HCT116 (cell line): ENCODE results near the gene FLT4. TPM values are rescaled to one million over a fixed set of nuclear protein-coding genes. Genes with fewer than 3 reads are reported as not detected.

ENCODE experiments used
- ATAC-seq: fragments of 200-7000 bp; cut with Tn5 transposase; 2 replicates; pipeline ENCODE4 v1.9.1; 2020; ENCODE audit warnings: mild to moderate bottlenecking, moderate library complexity
- BruUV-seq: library from RNA; stranded (reverse); fragments of 400-500 nt; replicated peaks from 2 replicates; lab custom pipeline; 2021; lab: Mats Ljungman, UMichigan
- CTCF ChIA-PET: fragments of 300-600 bp; sonication (Branson Sonifier 250); formaldehyde crosslinking; loops from one replicate; lab custom pipeline; 2021; ENCODE audit warnings: antibody characterized with exemption; lab: Charles Lee
- POLR2A ChIA-PET: fragments of 300-600, 350-600 bp; sonication (Branson Sonifier 250); formaldehyde crosslinking; loops from one replicate; lab custom pipeline; 2021; ENCODE audit warnings: antibody characterized with exemption; lab: Charles Lee
- RAD21 ChIA-PET, 2 experiments: fragments of 300-600 bp; sonication (Branson Sonifier 250); formaldehyde crosslinking; loops; one replicate each; lab custom pipeline; 2023; ENCODE audit warnings: low total read pairs in 2 of 2; ENCODE audit not compliant: uncharacterized antibody in 2 of 2, unreplicated experiment in 2 of 2, low non-redundant PET in 1 of 2; lab: Charles Lee
- DNase-seq: peaks from one replicate; pipeline ENCODE4 v3.0.0-alpha.2; 2010; ENCODE audit warnings: low read depth, low spot score
- H2AFZ ChIP-seq: fragments of 200-600 bp; shearing (Covaris generic), sonication (generic); 2 replicates; pipeline ENCODE4 v1.6.1; 2017; ENCODE audit warnings: low read depth, mixed run types, mixed read lengths, antibody characterized with exemption, low read length; ENCODE audit not compliant: poor library complexity, severe bottlenecking
- H3K27ac ChIP-seq: 2 replicates; pipeline ENCODE4 v1.5.1; 2012; ENCODE audit warnings: low read depth, low read length
- H3K27me3 ChIP-seq: fragments of 200-600 bp; sonication (generic); 2 replicates; pipeline ENCODE4 v1.6.1; 2016; ENCODE audit warnings: mixed run types, low read length, mixed read lengths; ENCODE audit not compliant: insufficient read depth
- H3K36me3 ChIP-seq, 2 experiments: fragments of 200-500 bp in 1 of 2; fragments of 200-600 bp in 1 of 2; sonication (Bioruptor generic) in 1 of 2; sonication (generic) in 1 of 2; 2 replicates each; pipeline versions ENCODE4 v1.5.1 to v1.6.1; 2014 to 2016; ENCODE audit warnings: low read length in 2 of 2, inconsistent platforms in 1 of 2, mixed read lengths in 1 of 2, mixed run types in 1 of 2; ENCODE audit not compliant: insufficient read depth in 2 of 2, control insufficient read depth in 1 of 2
- H3K4me1 ChIP-seq, 2 experiments: fragments of 200-600 bp in 1 of 2; sonication (generic) in 1 of 2; 2 replicates each; pipeline versions ENCODE4 v1.5.1 to v1.6.1; 2012 to 2017; ENCODE audit warnings: low read length in 2 of 2, inconsistent platforms in 1 of 2, mild to moderate bottlenecking in 1 of 2, mixed read lengths in 1 of 2, mixed run types in 1 of 2, moderate library complexity in 1 of 2; ENCODE audit not compliant: insufficient read depth in 2 of 2, control insufficient read depth in 1 of 2
- H3K4me2 ChIP-seq: fragments of 200-600 bp; sonication (generic); 2 replicates; pipeline ENCODE4 v1.6.1; 2017; ENCODE audit warnings: mixed run types, low read length, mixed read lengths
- H3K4me3 ChIP-seq, 2 experiments: fragments of 200-600 bp in 1 of 2; sonication (generic) in 1 of 2; replicated peaks in 1 of 2; 2 replicates each; pipeline ENCODE4 v1.5.1; 2011 to 2016; ENCODE audit warnings: low read length in 2 of 2, control low read depth in 1 of 2, low read depth in 1 of 2, mild to moderate bottlenecking in 1 of 2, mixed read lengths in 1 of 2, mixed run types in 1 of 2
- H3K79me2 ChIP-seq: fragments of 200-600 bp; sonication (generic); 2 replicates; pipeline ENCODE4 v1.6.1; 2017; ENCODE audit warnings: mild to moderate bottlenecking, mixed run types, low read length, moderate library complexity, mixed read lengths; ENCODE audit not compliant: insufficient read depth
- H3K9ac ChIP-seq: fragments of 200-600 bp; sonication (generic); 2 replicates; pipeline ENCODE4 v1.6.1; 2016; ENCODE audit warnings: low read length, mixed read lengths
- H3K9me2 ChIP-seq: fragments of 200-600 bp; sonication (generic), shearing (Covaris generic); 2 replicates; pipeline ENCODE4 v1.6.1; 2017; ENCODE audit warnings: mixed run types, mild to moderate bottlenecking, moderate library complexity; ENCODE audit not compliant: insufficient read depth
- H3K9me3 ChIP-seq, 2 experiments: fragments of 200-500 bp in 1 of 2; fragments of 200-600 bp in 1 of 2; sonication (Bioruptor generic) in 1 of 2; sonication (generic) in 1 of 2; 2 replicates each; pipeline ENCODE4 v1.6.1; 2014 to 2017; ENCODE audit warnings: low read length in 2 of 2, mixed read lengths in 2 of 2, inconsistent platforms in 1 of 2, low read depth in 1 of 2, mild to moderate bottlenecking in 1 of 2, mixed run types in 1 of 2, moderate library complexity in 1 of 2; ENCODE audit not compliant: control insufficient read depth in 1 of 2, insufficient read depth in 1 of 2
- H4K20me1 ChIP-seq: fragments of 200-600 bp; sonication (generic), shearing (Covaris generic); 2 replicates; pipeline ENCODE4 v1.6.1; 2017; ENCODE audit warnings: mixed run types, mild to moderate bottlenecking, moderate library complexity; ENCODE audit not compliant: insufficient read depth
- CBX3 ChIP-seq: IDR thresholded peaks from 2 replicates; pipeline ENCODE4 v1.6.1; 2012; ENCODE audit warnings: low read depth
- EGR1 ChIP-seq: IDR thresholded peaks from 2 replicates; pipeline ENCODE4 v1.6.1; 2012; ENCODE audit warnings: low read depth
- EZH2 ChIP-seq: fragments of 200-600 bp; sonication (generic); IDR thresholded peaks from 2 replicates; pipeline ENCODE4 v1.6.1; 2017; ENCODE audit warnings: antibody characterized with exemption, mixed run types
- FOSL1 ChIP-seq: IDR thresholded peaks from 2 replicates; pipeline ENCODE4 v1.6.1; 2012; ENCODE audit warnings: low read depth
- RAD21 ChIP-seq: IDR thresholded peaks from 2 replicates; pipeline ENCODE4 v1.6.1; 2012; ENCODE audit warnings: low read depth, mild to moderate bottlenecking
- SIN3A ChIP-seq: IDR thresholded peaks from 2 replicates; pipeline ENCODE4 v1.6.1; 2012; ENCODE audit warnings: low read depth
- SP1 ChIP-seq: IDR thresholded peaks from 2 replicates; pipeline ENCODE4 v1.6.1; 2012; ENCODE audit warnings: low read depth
- SRF ChIP-seq: IDR thresholded peaks from 2 replicates; pipeline ENCODE4 v1.6.1; 2012; ENCODE audit warnings: low read depth
- TCF7L2 ChIP-seq: IDR thresholded peaks from 2 replicates; pipeline ENCODE4 v1.7.0; 2011; ENCODE audit warnings: borderline replicate concordance, inconsistent platforms; ENCODE audit not compliant: insufficient read depth, insufficient read length; ENCODE audit errors: extremely low read depth
- intact Hi-C: fragments of 100-400 bp; cut with micrococcal nuclease; formaldehyde crosslinking; loops from 2 replicates; pipeline ENCODE4 v1.10.0; 2022
- total RNA-seq: library from RNA; stranded (reverse); gene quantifications from one replicate; pipeline ENCODE4 v1.2.1, GENCODE V29; 2021; ENCODE audit not compliant: unreplicated experiment
- TF ChIP-seq, protein P1 (sequence below): IDR thresholded peaks from 2 replicates; pipeline ENCODE4 v1.6.1; 2012
- TF ChIP-seq, protein P2 (sequence below): IDR thresholded peaks from 2 replicates; pipeline ENCODE4 v1.6.1; 2011; ENCODE audit warnings: mild to moderate bottlenecking, low read length, moderate library complexity; ENCODE audit not compliant: insufficient replicate concordance; ENCODE audit errors: extremely low read depth

The FLT4 gene
- total RNA-seq, 1 experiment from 2014 or later, result 0.17 TPM

DNA sequence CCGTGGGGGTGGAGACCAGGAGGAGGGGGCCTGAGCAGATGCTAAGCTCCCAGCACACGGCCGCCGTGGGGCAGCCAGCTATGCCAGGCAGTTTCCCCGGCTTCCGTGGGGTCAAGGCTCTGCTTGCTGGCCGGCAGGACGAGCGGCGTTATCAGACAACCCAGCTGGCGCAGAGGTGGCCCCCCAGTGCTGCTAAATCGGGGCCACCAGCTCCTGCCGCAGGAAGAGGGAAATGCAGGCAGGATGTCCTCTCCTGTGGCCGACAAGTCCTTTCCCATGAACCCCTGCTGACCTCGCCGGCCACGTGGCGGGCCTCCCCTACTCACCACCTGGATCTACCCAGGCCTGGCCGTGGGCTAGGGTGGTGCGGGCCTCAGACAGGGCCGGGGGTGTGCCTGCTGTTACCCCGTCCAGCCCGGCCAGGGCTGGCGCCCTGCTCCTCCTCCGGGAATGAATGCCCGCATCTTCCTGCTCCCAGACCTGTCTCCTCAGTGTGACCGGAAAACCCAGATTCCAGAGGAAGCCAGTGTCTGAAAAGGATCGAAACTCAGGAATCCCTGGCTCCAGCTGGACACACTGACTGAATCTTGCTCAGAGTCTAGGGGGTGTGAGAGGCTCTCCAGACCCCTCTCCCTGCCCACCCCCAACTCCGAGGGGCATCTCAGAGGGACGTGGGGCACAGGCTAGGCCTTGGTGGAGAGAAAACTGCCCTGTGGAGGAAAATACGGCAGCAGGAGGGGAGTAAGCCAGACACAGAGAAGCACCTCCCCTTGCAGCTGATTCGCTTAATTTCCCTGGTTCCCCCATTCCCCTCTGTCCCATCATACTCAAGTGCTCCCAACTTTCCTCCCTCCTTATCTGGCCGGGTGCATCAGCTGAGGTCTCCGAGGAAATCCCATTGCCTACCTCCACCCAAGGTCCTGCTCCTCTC is 3.9 kb downstream of the FLT4 start:
- Histone ChIP-seq H4K20me1 (no peaks in the 10 kb centered on the region), H3K79me2 (no peaks in the 10 kb centered on the region), H3K4me1 (no peaks in the 10 kb centered on the region), H3K4me3 (no peak overlapping the region), H3K4me2 (no peak overlapping the region), H3K9ac (no peak overlapping the region), H3K27me3 (no peaks in the 10 kb centered on the region), H3K9me3 (no peaks in the 10 kb centered on the region), H3K27ac (no peak overlapping the region), H3K36me3 (no peaks in the 10 kb centered on the region), H3K9me2 (no peaks in the 10 kb centered on the region), H2AFZ (no peak overlapping the region)
- no peak for DNase-seq
- TF ChIP-seq SIN3A (no peak), FOSL1 (no peak), RAD21 (no peak), CBX3 (no peak)
- TF ChIP-seq, protein P1, sequence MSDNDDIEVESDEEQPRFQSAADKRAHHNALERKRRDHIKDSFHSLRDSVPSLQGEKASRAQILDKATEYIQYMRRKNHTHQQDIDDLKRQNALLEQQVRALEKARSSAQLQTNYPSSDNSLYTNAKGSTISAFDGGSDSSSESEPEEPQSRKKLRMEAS, result no peak
- 0 out of 2 replicates have a peak, but pooled peaks have one; percentile 11 for ATAC-seq
- ChIA-PET POLR2A (no interaction called here), CTCF (no interaction called here), RAD21 (no interaction called here)
- no TSS peak for BruUV-seq
- intact Hi-C loops, result no loop called here

DNA sequence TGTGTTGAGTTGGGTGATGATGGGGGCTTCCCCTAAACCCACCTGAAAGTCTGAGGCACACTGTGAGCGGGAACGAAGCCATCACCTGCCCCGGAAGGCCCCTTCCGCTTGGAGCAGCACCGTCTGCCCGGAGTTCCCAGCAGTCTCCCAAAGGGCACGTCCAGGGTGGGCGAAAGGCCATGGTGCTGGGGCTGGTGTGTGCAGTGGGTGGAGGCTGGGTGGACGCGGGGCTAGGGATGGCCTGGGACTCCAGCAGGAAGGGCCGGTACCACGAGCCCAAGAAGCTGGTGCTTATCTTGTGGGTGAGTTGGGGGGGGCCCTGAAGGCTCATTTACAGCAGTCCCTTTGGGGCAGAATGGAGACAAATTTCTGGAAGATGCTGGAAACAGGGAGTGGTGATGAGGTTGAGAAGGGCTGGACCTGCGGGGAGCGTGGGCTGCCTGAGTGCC is 4.6 kb downstream of the FLT4 start:
- Histone ChIP-seq H3K9me2 (no peaks in the 10 kb centered on the region), H3K4me1 (no peaks in the 10 kb centered on the region), H3K4me2 (no peak overlapping the region), H3K9ac (no peak overlapping the region), H3K27me3 (no peaks in the 10 kb centered on the region), H2AFZ (no peak overlapping the region), H3K9me3 (no peaks in the 10 kb centered on the region), H4K20me1 (no peaks in the 10 kb centered on the region), H3K79me2 (no peaks in the 10 kb centered on the region), H3K36me3 (no peaks in the 10 kb centered on the region), H3K27ac (no peak overlapping the region), H3K4me3 (no peak overlapping the region)
- ChIA-PET RAD21 (no interaction called here), POLR2A (no interaction called here), CTCF (no interaction called here)
- no peak for ATAC-seq
- intact Hi-C loops, result no loop called here
- TF ChIP-seq EGR1 (no peak), EZH2 (no peak), SRF (no peak), SP1 (no peak), TCF7L2 (no peak), RAD21 (no peak), FOSL1 (no peak)
- TF ChIP-seq, protein P2, sequence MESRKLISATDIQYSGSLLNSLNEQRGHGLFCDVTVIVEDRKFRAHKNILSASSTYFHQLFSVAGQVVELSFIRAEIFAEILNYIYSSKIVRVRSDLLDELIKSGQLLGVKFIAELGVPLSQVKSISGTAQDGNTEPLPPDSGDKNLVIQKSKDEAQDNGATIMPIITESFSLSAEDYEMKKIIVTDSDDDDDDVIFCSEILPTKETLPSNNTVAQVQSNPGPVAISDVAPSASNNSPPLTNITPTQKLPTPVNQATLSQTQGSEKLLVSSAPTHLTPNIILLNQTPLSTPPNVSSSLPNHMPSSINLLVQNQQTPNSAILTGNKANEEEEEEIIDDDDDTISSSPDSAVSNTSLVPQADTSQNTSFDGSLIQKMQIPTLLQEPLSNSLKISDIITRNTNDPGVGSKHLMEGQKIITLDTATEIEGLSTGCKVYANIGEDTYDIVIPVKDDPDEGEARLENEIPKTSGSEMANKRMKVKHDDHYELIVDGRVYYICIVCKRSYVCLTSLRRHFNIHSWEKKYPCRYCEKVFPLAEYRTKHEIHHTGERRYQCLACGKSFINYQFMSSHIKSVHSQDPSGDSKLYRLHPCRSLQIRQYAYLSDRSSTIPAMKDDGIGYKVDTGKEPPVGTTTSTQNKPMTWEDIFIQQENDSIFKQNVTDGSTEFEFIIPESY, result no peak
- no peak for DNase-seq
- BruUV-seq, result no TSS peak
